Thymus (tissue), 11 donors: ENCODE results near the gene RAB6C. TPM values are rescaled to one million over a fixed set of nuclear protein-coding genes. Genes with fewer than 3 reads are reported as not detected.
"Not testable (repeated sequence)": the region's sequence is repeated elsewhere in the genome, so short reads cannot be mapped to it uniquely, and the experiment has no call there.

Experiments
- DNase-seq, 9 donors: peaks; one replicate each; pipeline ENCODE4 v3.0.0-alpha.2; 2013; ENCODE audit warnings: low spot score in 9 of 9, low read depth in 6 of 9, missing footprints in 1 of 9
- H3K27ac ChIP-seq, 2 donors: one replicate each; pipeline ENCODE4 v1.5.1; 2013; ENCODE audit warnings: control low read depth in 1 of 2, low read depth in 1 of 2, low read length in 1 of 2, mild to moderate bottlenecking in 1 of 2, moderate library complexity in 1 of 2
- H3K27me3 ChIP-seq, 2 donors: one replicate each; pipeline ENCODE4 v1.5.1; 2013; ENCODE audit warnings: low read length in 1 of 2; ENCODE audit not compliant: control insufficient read depth in 2 of 2, insufficient read depth in 1 of 2
- H3K36me3 ChIP-seq, 2 donors: one replicate each; pipeline ENCODE4 v1.5.1; 2013; ENCODE audit warnings: low read length in 1 of 2, mild to moderate bottlenecking in 1 of 2, moderate library complexity in 1 of 2; ENCODE audit not compliant: control insufficient read depth in 2 of 2, insufficient read depth in 2 of 2
- H3K4me1 ChIP-seq, 2 donors: one replicate each; pipeline ENCODE4 v1.5.1; 2013; ENCODE audit warnings: low read length in 2 of 2; ENCODE audit not compliant: control insufficient read depth in 2 of 2, insufficient read depth in 2 of 2
- H3K4me3 ChIP-seq, 2 donors: one replicate each; pipeline ENCODE4 v1.5.1; 2013; ENCODE audit warnings: low read length in 2 of 2, control low read depth in 1 of 2, mild to moderate bottlenecking in 1 of 2
- H3K9me3 ChIP-seq, 2 donors: one replicate each; pipeline ENCODE4 v1.5.1; 2013; ENCODE audit warnings: low read length in 1 of 2, mild to moderate bottlenecking in 1 of 2; ENCODE audit not compliant: control insufficient read depth in 2 of 2, insufficient read depth in 1 of 2
- WGBS: extraction: QIAGEN DNeasy Blood & Tissue Kit; methylation state at CpG from one replicate; pipeline ENCODE4 v1.1.7; 2013; 5-methylcytosine and 5-hydroxymethylcytosine counted together
- polyA plus RNA-seq: library from polyadenylated mRNA; stranded (reverse); fragments of 200-250 nt; gene quantifications from one replicate; pipeline ENCODE4 v1.2.3, GENCODE V29; 2013
- total RNA-seq: library from RNA; stranded (reverse); fragments of 120-200 nt; gene quantifications from one replicate; pipeline ENCODE4 v1.2.4, GENCODE V29; 2013
- donor health status: healthy.

Gene RAB6C
- total and polyA plus RNA-seq, 2 donors: 0.05 TPM

GRCh38 chr2:129945557-129945956, 33.9 kb upstream of the RAB6C start:
- H3K27me3 ChIP-seq: no peaks in the 10 kb centered on the region
- no peaks in the 10 kb centered on the region for H3K4me1 ChIP-seq
- no peaks in the 10 kb centered on the region for H3K36me3 ChIP-seq
- H3K4me3 ChIP-seq: no peak overlapping the region
- H3K9me3 ChIP-seq: no peaks in the 10 kb centered on the region
- DNase-seq: no peak
- H3K27ac ChIP-seq: no peak overlapping the region

DNA sequence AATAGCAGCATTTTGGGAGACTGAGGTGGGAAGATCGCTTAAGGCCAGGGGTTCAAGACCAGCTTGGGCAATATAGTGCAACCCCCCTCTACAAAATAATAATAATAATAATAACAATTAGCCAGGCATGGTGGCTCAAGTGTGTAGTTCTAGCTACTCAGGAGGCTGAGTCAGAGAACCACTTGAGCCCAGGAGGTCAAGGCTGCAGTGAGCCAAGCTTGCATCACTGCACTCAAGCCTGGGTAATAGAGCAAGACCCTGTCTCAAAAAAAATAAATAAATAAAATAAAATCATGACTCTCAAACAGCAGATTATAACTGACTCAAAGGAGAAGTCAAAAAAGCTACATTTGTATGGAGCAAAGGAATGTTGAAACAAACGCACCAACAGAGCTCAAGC, 31.8 kb upstream of the RAB6C start:
- not testable (repeated sequence) for DNase-seq, H3K9me3 ChIP-seq, H3K4me1 ChIP-seq, H3K27me3 ChIP-seq, H3K4me3 ChIP-seq, H3K36me3 ChIP-seq, H3K27ac ChIP-seq
- 75% methylated on average over 2 of the region's 2 CpGs for WGBS

GRCh38 chr2:129956171-129956570, 23.3 kb upstream of the RAB6C start:
- not testable (repeated sequence) for H3K4me3 ChIP-seq, DNase-seq, H3K27me3 ChIP-seq, H3K27ac ChIP-seq, H3K4me1 ChIP-seq, H3K36me3 ChIP-seq, H3K9me3 ChIP-seq
- WGBS: 92% methylated on average over 6 of the region's 6 CpGs

DNA sequence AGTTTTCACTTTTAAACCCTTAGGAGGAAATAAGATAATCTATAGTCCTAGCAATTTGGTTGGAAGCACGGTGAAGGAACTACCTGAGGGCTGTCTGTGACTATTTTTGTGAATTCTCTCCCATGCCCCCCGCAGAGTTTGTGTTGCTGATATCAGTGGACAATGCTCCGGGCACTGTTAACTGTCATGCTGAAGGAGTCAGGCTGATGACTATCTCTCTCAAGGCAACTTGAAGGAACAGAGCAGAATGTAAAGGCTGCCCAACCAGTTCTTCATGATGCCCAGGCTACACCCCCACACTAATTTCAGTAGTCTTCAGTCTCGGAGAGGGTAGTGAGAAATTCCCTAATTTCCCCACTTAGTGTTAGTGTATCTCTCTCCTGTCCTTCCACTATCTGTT, 21.6 kb upstream of the RAB6C start:
- Histone ChIP-seq H3K4me1 (no peaks in the 10 kb centered on the region), H3K4me3 (no peak overlapping the region), H3K27ac (no peak overlapping the region), H3K9me3 (no peaks in the 10 kb centered on the region), H3K36me3 (no peaks in the 10 kb centered on the region), H3K27me3 (no peaks in the 10 kb centered on the region)
- DNase-seq: no peak
- 79% methylated on average over 4 of the region's 4 CpGs for WGBS

DNA sequence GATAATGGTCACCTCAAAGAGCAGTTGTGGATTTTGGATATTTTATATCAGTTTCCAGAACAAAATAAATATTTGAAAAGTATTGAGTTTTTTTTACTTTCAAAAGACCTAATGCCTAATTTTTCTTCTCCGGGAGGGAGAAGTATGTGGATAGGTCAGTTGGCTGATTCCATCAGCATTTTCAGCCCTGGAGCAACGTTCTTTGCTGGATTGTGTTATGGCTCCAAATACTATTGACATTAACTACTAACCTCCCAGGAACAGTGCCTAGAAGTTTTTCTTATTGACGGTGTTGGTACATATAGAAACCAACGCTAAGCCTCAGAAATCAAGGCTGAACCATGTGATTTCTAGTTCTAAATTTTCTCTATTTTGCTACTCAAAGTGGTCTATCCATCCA, 20.7 kb upstream of the RAB6C start:
- H3K27me3 ChIP-seq, H3K36me3 ChIP-seq, H3K9me3 ChIP-seq, H3K4me3 ChIP-seq, DNase-seq, H3K4me1 ChIP-seq, H3K27ac ChIP-seq: not testable (repeated sequence)
- 87% methylated on average over 4 of the region's 4 CpGs for WGBS

DNA sequence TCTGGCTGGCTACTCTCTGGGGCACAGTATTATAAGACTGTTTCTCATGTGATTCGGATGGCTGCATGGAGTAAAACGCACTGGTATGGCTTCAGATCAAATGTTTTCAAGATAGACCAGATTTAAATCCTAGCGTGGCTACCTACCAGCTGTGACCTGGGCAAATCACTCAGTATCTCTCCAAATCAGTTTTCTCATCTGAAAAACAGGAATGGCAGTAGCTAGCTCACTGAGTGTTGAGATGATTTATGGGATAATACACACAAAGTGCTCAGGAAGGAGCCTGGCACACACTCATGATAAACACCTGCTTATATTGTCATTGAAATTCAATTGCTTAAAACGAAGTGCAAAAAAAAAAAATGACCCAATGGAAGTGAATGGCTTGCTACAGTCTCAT, 10.9 kb upstream of the RAB6C start:
- not testable (repeated sequence) for H3K4me1 ChIP-seq, DNase-seq, H3K27me3 ChIP-seq, H3K27ac ChIP-seq, H3K36me3 ChIP-seq, H3K9me3 ChIP-seq, H3K4me3 ChIP-seq
- WGBS: 59% methylated on average over 4 of the region's 4 CpGs

- Histone ChIP-seq H3K4me1 (no peaks in the 10 kb centered on the region), H3K36me3 (no peaks in the 10 kb centered on the region), H3K9me3 (no peaks in the 10 kb centered on the region), H3K4me3 (no peak overlapping the region), H3K27me3 (peaks cover 2 to 16% of the 10 kb centered on the region in 2 donors), H3K27ac (no peak overlapping the region)
- no peak for DNase-seq
- WGBS: 87% methylated on average over 9 of the region's 9 CpGs
Measured at GRCh38 chr2:129975016-129975774, 4.3 kb upstream of the RAB6C start.

DNA sequence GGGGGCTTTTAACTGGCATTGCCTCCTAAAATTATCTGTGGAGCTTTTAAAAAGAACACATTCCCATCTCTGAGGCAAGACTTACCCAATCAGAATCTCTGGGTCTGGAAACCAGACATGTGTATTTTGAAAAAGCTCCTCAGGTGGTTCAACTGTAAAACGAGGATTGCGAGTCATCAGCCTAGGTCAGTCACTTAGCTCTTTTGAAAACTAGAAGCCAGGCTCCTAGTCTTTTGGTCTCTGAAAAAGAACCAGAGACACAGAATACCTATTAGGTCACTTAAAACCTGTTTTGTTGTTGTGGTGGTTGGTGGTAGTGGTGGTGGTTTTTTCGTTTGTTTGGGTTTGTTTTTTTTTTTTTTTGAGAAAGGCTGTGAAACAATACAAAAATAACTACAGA, 2.5 kb upstream of the RAB6C start:
- not testable (repeated sequence) for H3K4me3 ChIP-seq, DNase-seq, H3K27ac ChIP-seq, H3K36me3 ChIP-seq, H3K9me3 ChIP-seq, H3K4me1 ChIP-seq
- 82% methylated on average over 3 of the region's 3 CpGs for WGBS
- peaks cover 2 to 16% of the 10 kb centered on the region in 2 donors for H3K27me3 ChIP-seq

GRCh38 chr2:129977986-129978385, 1.5 kb upstream of the RAB6C start:
- H3K4me1 ChIP-seq: no peaks in the 10 kb centered on the region
- H3K27ac ChIP-seq: no peak overlapping the region
- H3K36me3 ChIP-seq: no peaks in the 10 kb centered on the region
- H3K9me3 ChIP-seq: no peaks in the 10 kb centered on the region
- H3K27me3 ChIP-seq: peaks cover 2 to 16% of the 10 kb centered on the region in 2 donors
- no peak overlapping the region for H3K4me3 ChIP-seq
- WGBS: 92% methylated on average over 5 of the region's 5 CpGs
- DNase-seq: no peak
